Activated naive CD4-positive, alpha-beta T cell treated with anti-CD3 and anti-CD28 coated beads for 36 hours (primary cell): ENCODE data around the gene ADAMTSL1. TPM values are rescaled to one million over a fixed set of nuclear protein-coding genes. Genes with fewer than 3 reads are reported as not detected.

ENCODE experiments used
- CTCF ChIA-PET: fragments of 350-600 bp; sonication (Branson Sonifier 250); formaldehyde crosslinking; loops from one replicate; lab custom pipeline; 2021; ENCODE audit warnings: antibody characterized with exemption; lab: Charles Lee
- DNase-seq: peaks from one replicate; pipeline ENCODE4 v3.0.0-alpha.2; 2020
- H3K27ac Mint-ChIP-seq: one replicate; pipeline ENCODE4 v1.8.0; 2021; ENCODE audit warnings: mild to moderate bottlenecking, mixed read lengths
- H3K27me3 Mint-ChIP-seq: one replicate; pipeline ENCODE4 v1.8.0; 2021; ENCODE audit warnings: low read depth, mixed read lengths
- H3K36me3 Mint-ChIP-seq: one replicate; pipeline ENCODE4 v1.8.0; 2021; ENCODE audit warnings: low read depth, mixed read lengths
- H3K4me1 Mint-ChIP-seq: one replicate; pipeline ENCODE4 v1.8.0; 2021; ENCODE audit warnings: low read depth, mixed read lengths
- H3K4me3 Mint-ChIP-seq: one replicate; pipeline ENCODE4 v1.8.0; 2021; ENCODE audit warnings: mild to moderate bottlenecking, moderate library complexity, mixed read lengths
- H3K9me3 Mint-ChIP-seq: one replicate; pipeline ENCODE4 v1.8.0; 2021; ENCODE audit warnings: mixed read lengths
- intact Hi-C: fragments of 100-400 bp; cut with micrococcal nuclease; formaldehyde crosslinking; loops from one replicate; pipeline ENCODE4 v1.15.1; 2023
- total RNA-seq, 2 experiments: library from RNA; stranded (reverse); gene quantifications; one replicate each; pipeline ENCODE4 v1.2.3, GENCODE V29; 2021

ADAMTSL1 gene
- total RNA-seq, 2 experiments from 2014 or later = not detected

GRCh38 chr9:18447131-18447530 lies 26.8 kb upstream of the ADAMTSL1 start:
- no peaks in the 10 kb centered on the region for H3K36me3 Mint-ChIP-seq
- no peak overlapping the region for H3K27ac Mint-ChIP-seq
- H3K9me3 Mint-ChIP-seq = no peaks in the 10 kb centered on the region
- no peak overlapping the region for H3K4me3 Mint-ChIP-seq
- DNase-seq = no peak
- CTCF ChIA-PET = interaction anchor here (0.6 kb wide), 1 partner anchor 77 kb away, joined by 3 read pairs; no protein-coding TSS in a partner anchor
- H3K27me3 Mint-ChIP-seq = peaks cover 4% of the 10 kb centered on the region
- no peaks in the 10 kb centered on the region for H3K4me1 Mint-ChIP-seq
- intact Hi-C loops = no loop called here

GRCh38 chr9:18447541-18447940 lies 26.4 kb upstream of the ADAMTSL1 start:
- H3K9me3 Mint-ChIP-seq = no peaks in the 10 kb centered on the region
- H3K27me3 Mint-ChIP-seq = peaks cover 4% of the 10 kb centered on the region
- H3K27ac Mint-ChIP-seq = no peak overlapping the region
- intact Hi-C loops = no loop called here
- H3K4me3 Mint-ChIP-seq = no peak overlapping the region
- no peaks in the 10 kb centered on the region for H3K36me3 Mint-ChIP-seq
- no peaks in the 10 kb centered on the region for H3K4me1 Mint-ChIP-seq
- no peak for DNase-seq
- CTCF ChIA-PET = interaction anchor here (0.6 kb wide), 1 partner anchor 77 kb away, joined by 3 read pairs; no protein-coding TSS in a partner anchor

- intact Hi-C loops = no loop called here
- CTCF ChIA-PET = interaction anchor here (0.7 kb wide), 1 partner anchor 560 kb away, joined by 3 read pairs; no protein-coding TSS in a partner anchor
- Mint-ChIP-seq H3K4me3 (no peak overlapping the region), H3K36me3 (no peaks in the 10 kb centered on the region), H3K27ac (no peak overlapping the region), H3K27me3 (peaks cover 4% of the 10 kb centered on the region), H3K9me3 (no peaks in the 10 kb centered on the region), H3K4me1 (no peaks in the 10 kb centered on the region)
- no peak for DNase-seq
These were observed 25.9 kb upstream of the ADAMTSL1 start for GRCh38 chr9:18448101-18448500.

- intact Hi-C loops = no loop called here
- H3K4me3 Mint-ChIP-seq = no peak overlapping the region
- no peaks in the 10 kb centered on the region for H3K36me3 Mint-ChIP-seq
- H3K4me1 Mint-ChIP-seq = no peaks in the 10 kb centered on the region
- DNase-seq = no peak
- no peak overlapping the region for H3K27ac Mint-ChIP-seq
- no peaks in the 10 kb centered on the region for H3K9me3 Mint-ChIP-seq
- H3K27me3 Mint-ChIP-seq = peaks cover 4% of the 10 kb centered on the region
- CTCF ChIA-PET = interaction anchor here (0.5 to 1.8 kb wide), 4 partner anchors 9 to 30 kb away, joined by 3 to 8 read pairs (median 4); no protein-coding TSS in a partner anchor
These were observed 22.5 kb upstream of the ADAMTSL1 start for GRCh38 chr9:18451406-18451805.

GRCh38 chr9:18452276-18452675 lies 21.7 kb upstream of the ADAMTSL1 start:
- H3K9me3 Mint-ChIP-seq = no peaks in the 10 kb centered on the region
- H3K4me3 Mint-ChIP-seq = no peak overlapping the region
- no peaks in the 10 kb centered on the region for H3K36me3 Mint-ChIP-seq
- intact Hi-C loops = no loop called here
- CTCF ChIA-PET = interaction anchor here (1.8 kb wide), 1 partner anchor 9 kb away, joined by 8 read pairs; no protein-coding TSS in a partner anchor
- H3K4me1 Mint-ChIP-seq = no peaks in the 10 kb centered on the region
- H3K27ac Mint-ChIP-seq = no peak overlapping the region
- DNase-seq = no peak
- peaks cover 4% of the 10 kb centered on the region for H3K27me3 Mint-ChIP-seq

- DNase-seq = no peak
- H3K27ac Mint-ChIP-seq = no peak overlapping the region
- no peaks in the 10 kb centered on the region for H3K9me3 Mint-ChIP-seq
- intact Hi-C loops = no loop called here
- peaks cover 7% of the 10 kb centered on the region for H3K27me3 Mint-ChIP-seq
- CTCF ChIA-PET = interaction anchor here (2.0 kb wide), 1 partner anchor 14 kb away, joined by 6 read pairs; no protein-coding TSS in a partner anchor
- no peaks in the 10 kb centered on the region for H3K36me3 Mint-ChIP-seq
- no peaks in the 10 kb centered on the region for H3K4me1 Mint-ChIP-seq
- no peak overlapping the region for H3K4me3 Mint-ChIP-seq
These were observed 17.2 kb upstream of the ADAMTSL1 start for GRCh38 chr9:18456624-18457237.

GRCh38 chr9:18457510-18457909 lies 16.4 kb upstream of the ADAMTSL1 start:
- no peaks in the 10 kb centered on the region for H3K36me3 Mint-ChIP-seq
- H3K4me1 Mint-ChIP-seq = no peaks in the 10 kb centered on the region
- intact Hi-C loops = no loop called here
- no peak for DNase-seq
- peaks cover 8% of the 10 kb centered on the region for H3K27me3 Mint-ChIP-seq
- H3K27ac Mint-ChIP-seq = no peak overlapping the region
- H3K9me3 Mint-ChIP-seq = no peaks in the 10 kb centered on the region
- no peak overlapping the region for H3K4me3 Mint-ChIP-seq
- CTCF ChIA-PET = no interaction called here

GRCh38 chr9:18459962-18460584 lies 13.9 kb upstream of the ADAMTSL1 start:
- H3K4me3 Mint-ChIP-seq = no peak overlapping the region
- H3K27ac Mint-ChIP-seq = no peak overlapping the region
- CTCF ChIA-PET = no interaction called here
- peaks cover 9% of the 10 kb centered on the region for H3K27me3 Mint-ChIP-seq
- no peaks in the 10 kb centered on the region for H3K9me3 Mint-ChIP-seq
- no peak for DNase-seq
- no peaks in the 10 kb centered on the region for H3K4me1 Mint-ChIP-seq
- intact Hi-C loops = no loop called here
- no peaks in the 10 kb centered on the region for H3K36me3 Mint-ChIP-seq

- Mint-ChIP-seq H3K36me3 (no peaks in the 10 kb centered on the region), H3K27me3 (peaks cover 9% of the 10 kb centered on the region), H3K9me3 (no peaks in the 10 kb centered on the region), H3K4me1 (no peaks in the 10 kb centered on the region), H3K4me3 (no peak overlapping the region), H3K27ac (no peak overlapping the region)
- CTCF ChIA-PET = no interaction called here
- no peak for DNase-seq
- intact Hi-C loops = no loop called here
These were observed 12.5 kb upstream of the ADAMTSL1 start for GRCh38 chr9:18461496-18461895.

GRCh38 chr9:18463991-18464390 lies 10.0 kb upstream of the ADAMTSL1 start:
- intact Hi-C loops = no loop called here
- Mint-ChIP-seq H3K36me3 (no peaks in the 10 kb centered on the region), H3K4me1 (no peaks in the 10 kb centered on the region), H3K9me3 (no peaks in the 10 kb centered on the region), H3K27me3 (peaks cover 9% of the 10 kb centered on the region), H3K4me3 (no peak overlapping the region), H3K27ac (no peak overlapping the region)
- no peak for DNase-seq
- CTCF ChIA-PET = no interaction called here

GRCh38 chr9:18466101-18466500 lies 7.9 kb upstream of the ADAMTSL1 start:
- no peak overlapping the region for H3K27ac Mint-ChIP-seq
- intact Hi-C loops = no loop called here
- H3K9me3 Mint-ChIP-seq = no peaks in the 10 kb centered on the region
- no peaks in the 10 kb centered on the region for H3K36me3 Mint-ChIP-seq
- no peak for DNase-seq
- CTCF ChIA-PET = no interaction called here
- H3K4me3 Mint-ChIP-seq = no peak overlapping the region
- peaks cover 7% of the 10 kb centered on the region for H3K27me3 Mint-ChIP-seq
- H3K4me1 Mint-ChIP-seq = no peaks in the 10 kb centered on the region

- no peak for DNase-seq
- Mint-ChIP-seq H3K4me3 (no peak overlapping the region), H3K27ac (no peak overlapping the region), H3K4me1 (no peaks in the 10 kb centered on the region), H3K27me3 (peaks cover 4% of the 10 kb centered on the region), H3K9me3 (no peaks in the 10 kb centered on the region), H3K36me3 (no peaks in the 10 kb centered on the region)
- intact Hi-C loops = no loop called here
- CTCF ChIA-PET = no interaction called here
These were observed 6.3 kb upstream of the ADAMTSL1 start for GRCh38 chr9:18467696-18468095.

GRCh38 chr9:18472435-18472834 lies 1.5 kb upstream of the ADAMTSL1 start:
- no peaks in the 10 kb centered on the region for H3K36me3 Mint-ChIP-seq
- DNase-seq = no peak
- intact Hi-C loops = no loop called here
- H3K27ac Mint-ChIP-seq = no peak overlapping the region
- H3K27me3 Mint-ChIP-seq = peaks cover 16% of the 10 kb centered on the region
- CTCF ChIA-PET = no interaction called here
- H3K4me3 Mint-ChIP-seq = no peak overlapping the region
- H3K4me1 Mint-ChIP-seq = no peaks in the 10 kb centered on the region
- H3K9me3 Mint-ChIP-seq = no peaks in the 10 kb centered on the region
